Immature natural killer cell (primary cell): ENCODE data around the gene HOXA5. TPM values are rescaled to one million over a fixed set of nuclear protein-coding genes. Genes with fewer than 3 reads are reported as not detected.

ENCODE experiments used
- DNase-seq, 3 donors: peaks; one replicate each; pipeline ENCODE4 v3.0.0; 2022; ENCODE audit warnings: mixed read lengths in 1 of 3
- H3K27ac Mint-ChIP-seq, 6 donors: one replicate each; pipeline ENCODE4 v1.8.0; 2020; ENCODE audit warnings: mixed read lengths in 6 of 6, mild to moderate bottlenecking in 5 of 6, inconsistent platforms in 4 of 6, moderate library complexity in 3 of 6
- H3K27me3 Mint-ChIP-seq, 3 donors: one replicate each; pipeline ENCODE4 v1.8.0; 2020 to 2021; ENCODE audit warnings: low read depth in 3 of 3, mild to moderate bottlenecking in 3 of 3, mixed read lengths in 3 of 3, moderate library complexity in 3 of 3, inconsistent platforms in 1 of 3
- H3K36me3 Mint-ChIP-seq, 3 donors: one replicate each; pipeline ENCODE4 v1.8.0; 2020; ENCODE audit warnings: mixed read lengths in 3 of 3, inconsistent platforms in 2 of 3, mild to moderate bottlenecking in 2 of 3
- H3K4me1 Mint-ChIP-seq, 2 donors: one replicate each; pipeline ENCODE4 v1.8.0; 2020; ENCODE audit warnings: inconsistent platforms in 2 of 2, mild to moderate bottlenecking in 2 of 2, mixed read lengths in 2 of 2, moderate library complexity in 1 of 2
- H3K4me3 Mint-ChIP-seq, 5 donors: one replicate each; pipeline ENCODE4 v1.8.0; 2020; ENCODE audit warnings: mild to moderate bottlenecking in 5 of 5, mixed read lengths in 5 of 5, inconsistent platforms in 3 of 5, moderate library complexity in 3 of 5
- H3K9me3 Mint-ChIP-seq, 6 donors: one replicate each; pipeline ENCODE4 v1.8.0; 2020; ENCODE audit warnings: mild to moderate bottlenecking in 6 of 6, mixed read lengths in 6 of 6, inconsistent platforms in 4 of 6, moderate library complexity in 3 of 6
- polyA plus RNA-seq, 3 donors: library from polyadenylated mRNA; unstranded; fragments of 300-500 nt; fragmentation: Illumina TruSeq; gene quantifications; one replicate each; pipeline ENCODE4 v1.2.3, GENCODE V29; 2021

Gene HOXA5
- polyA plus RNA-seq, 3 donors from 2014 or later, result 0.42 to 1.1 (median 0.73) TPM

- H3K4me1 Mint-ChIP-seq, result peaks cover 10 to 12% of the 10 kb centered on the region in 2 donors
- DNase-seq, result no peak
- peaks cover 0 to 8% (median 0%) of the 10 kb centered on the region in 3 donors for H3K36me3 Mint-ChIP-seq
- peaks cover 21 to 29% (median 26%) of the 10 kb centered on the region in 3 donors for H3K27me3 Mint-ChIP-seq
- no peak overlapping the region for H3K27ac Mint-ChIP-seq
- peaks cover 0 to 1% (median 0%) of the 10 kb centered on the region in 6 donors for H3K9me3 Mint-ChIP-seq
- no peak overlapping the region for H3K4me3 Mint-ChIP-seq
These were observed 34.9 kb upstream of the HOXA5 start for GRCh38 chr7:27178366-27178765.

- Mint-ChIP-seq H3K27ac (no peak overlapping the region), H3K4me1 (peaks cover 10 to 11% of the 10 kb centered on the region in 2 donors), H3K36me3 (peaks cover 0 to 8% (median 0%) of the 10 kb centered on the region in 3 donors), H3K27me3 (peaks cover 17 to 29% (median 21%) of the 10 kb centered on the region in 3 donors), H3K9me3 (peaks cover 0 to 1% (median 0%) of the 10 kb centered on the region in 6 donors), H3K4me3 (no peak overlapping the region)
- DNase-seq, result no peak
These were observed 34.4 kb upstream of the HOXA5 start for GRCh38 chr7:27177795-27178320.

DNA sequence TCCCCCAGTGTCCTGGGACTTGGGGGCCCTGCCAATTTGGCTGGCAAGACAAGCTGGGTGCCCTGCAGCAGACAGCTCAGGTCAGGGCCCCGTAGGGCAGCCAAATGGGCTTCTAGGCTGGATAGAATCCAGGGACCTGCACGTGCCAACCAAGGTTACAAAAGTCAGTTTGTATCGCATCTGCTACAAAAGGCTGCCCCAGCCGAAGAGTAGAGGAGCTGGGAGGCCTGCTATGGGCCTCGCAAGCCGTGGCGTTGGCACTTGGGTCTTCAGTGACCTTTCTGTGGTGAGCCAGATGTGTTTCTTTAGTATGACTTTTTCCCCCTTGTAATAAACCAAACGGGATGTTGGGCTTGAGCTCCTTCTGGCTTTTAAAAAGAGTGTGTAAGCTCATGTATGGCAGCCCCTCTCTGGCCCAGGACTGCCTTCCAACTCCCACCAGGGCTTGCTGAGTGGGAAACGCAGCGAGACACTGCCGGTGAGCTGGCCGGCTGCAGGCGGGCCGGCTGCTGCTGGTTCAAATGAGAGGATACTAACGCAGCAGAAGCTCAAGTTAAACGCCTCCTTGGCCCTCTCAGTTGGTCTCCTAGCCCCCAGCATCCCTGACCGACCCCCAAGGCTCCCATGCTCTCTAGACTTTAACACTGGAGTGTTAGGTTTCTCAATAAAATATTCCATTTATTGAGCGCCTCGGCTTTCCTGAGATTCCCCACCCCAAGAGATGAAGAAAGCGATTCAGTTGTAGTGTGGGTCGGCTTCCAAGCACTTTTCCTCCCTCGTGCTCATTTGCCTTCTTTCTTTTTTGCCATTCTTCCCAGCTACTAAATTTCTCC is 33.7 kb upstream of the HOXA5 start:
- Mint-ChIP-seq H3K4me1 (peaks cover 14 to 15% of the 10 kb centered on the region in 2 donors), H3K27me3 (peaks cover 13 to 27% (median 21%) of the 10 kb centered on the region in 3 donors), H3K9me3 (peaks cover 0 to 1% (median 0%) of the 10 kb centered on the region in 6 donors), H3K4me3 (no peak overlapping the region), H3K36me3 (peaks cover 0 to 8% (median 0%) of the 10 kb centered on the region in 3 donors), H3K27ac (no peak overlapping the region)
- no peak for DNase-seq

- DNase-seq, result no peak
These were observed 33.0 kb upstream of the HOXA5 start for GRCh38 chr7:27176524-27176845.

DNA sequence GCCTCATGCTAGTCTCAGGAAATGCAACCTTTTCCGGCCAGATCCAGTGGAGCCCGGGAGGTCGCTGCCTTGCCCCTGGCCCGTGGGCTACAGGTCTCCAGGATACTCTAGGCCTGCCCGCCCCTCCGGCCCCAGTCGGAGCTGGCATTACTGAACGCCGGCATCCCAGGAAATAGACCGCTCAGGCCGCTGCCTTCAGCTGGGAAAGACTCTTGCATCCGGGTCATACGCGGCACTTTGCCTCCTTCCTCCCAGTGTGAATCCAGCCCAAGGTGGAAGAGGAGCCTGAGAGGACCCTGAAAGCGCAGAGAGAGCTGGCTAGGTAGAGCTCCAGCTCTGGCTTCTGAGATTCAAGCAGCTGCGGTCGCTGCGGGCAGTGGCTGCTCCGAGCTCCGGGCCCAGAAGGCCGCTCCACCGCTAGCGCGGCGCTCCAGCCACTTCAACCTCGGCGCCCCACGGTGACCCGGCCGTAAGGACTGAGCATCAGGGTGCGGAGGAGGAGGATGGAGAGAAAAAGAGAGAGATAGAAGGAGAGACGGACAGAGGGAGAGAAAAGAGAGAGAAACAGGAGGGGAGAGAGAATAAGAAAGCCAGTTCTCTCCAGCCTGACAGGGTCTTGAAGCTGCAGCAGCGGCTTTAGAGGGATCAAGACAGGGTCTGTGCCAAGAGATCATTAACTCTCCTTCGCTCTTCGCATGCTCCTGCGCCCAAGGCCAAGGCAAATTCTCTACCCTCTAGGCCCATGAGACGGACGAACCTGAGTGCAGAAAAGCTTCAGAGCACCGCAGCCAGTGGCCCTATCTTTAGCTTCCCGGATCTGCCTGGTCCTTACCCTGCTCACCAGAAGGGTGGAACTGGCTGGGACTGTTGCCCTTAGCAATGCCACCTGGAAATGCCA is 32.4 kb upstream of the HOXA5 start:
- H3K27me3 Mint-ChIP-seq, result peaks cover 25 to 36% (median 25%) of the 10 kb centered on the region in 3 donors
- no peak overlapping the region for H3K4me3 Mint-ChIP-seq
- no peak overlapping the region for H3K27ac Mint-ChIP-seq
- H3K36me3 Mint-ChIP-seq, result peaks cover 0 to 11% (median 0%) of the 10 kb centered on the region in 3 donors
- DNase-seq, result no peak
- peaks cover 0 to 1% (median 0%) of the 10 kb centered on the region in 6 donors for H3K9me3 Mint-ChIP-seq
- H3K4me1 Mint-ChIP-seq, result peaks cover 26 to 28% of the 10 kb centered on the region in 2 donors

More at GRCh38 chr7:27176524-27176845, 33.0 kb upstream of the HOXA5 start:
- Mint-ChIP-seq H3K4me3 (no peak overlapping the region), H3K36me3 (peaks cover 0 to 10% (median 0%) of the 10 kb centered on the region in 3 donors), H3K4me1 (peaks cover 21 to 22% of the 10 kb centered on the region in 2 donors), H3K27me3 (peaks cover 19 to 34% (median 26%) of the 10 kb centered on the region in 3 donors), H3K9me3 (peaks cover 0 to 1% (median 0%) of the 10 kb centered on the region in 6 donors), H3K27ac (no peak overlapping the region)

DNA sequence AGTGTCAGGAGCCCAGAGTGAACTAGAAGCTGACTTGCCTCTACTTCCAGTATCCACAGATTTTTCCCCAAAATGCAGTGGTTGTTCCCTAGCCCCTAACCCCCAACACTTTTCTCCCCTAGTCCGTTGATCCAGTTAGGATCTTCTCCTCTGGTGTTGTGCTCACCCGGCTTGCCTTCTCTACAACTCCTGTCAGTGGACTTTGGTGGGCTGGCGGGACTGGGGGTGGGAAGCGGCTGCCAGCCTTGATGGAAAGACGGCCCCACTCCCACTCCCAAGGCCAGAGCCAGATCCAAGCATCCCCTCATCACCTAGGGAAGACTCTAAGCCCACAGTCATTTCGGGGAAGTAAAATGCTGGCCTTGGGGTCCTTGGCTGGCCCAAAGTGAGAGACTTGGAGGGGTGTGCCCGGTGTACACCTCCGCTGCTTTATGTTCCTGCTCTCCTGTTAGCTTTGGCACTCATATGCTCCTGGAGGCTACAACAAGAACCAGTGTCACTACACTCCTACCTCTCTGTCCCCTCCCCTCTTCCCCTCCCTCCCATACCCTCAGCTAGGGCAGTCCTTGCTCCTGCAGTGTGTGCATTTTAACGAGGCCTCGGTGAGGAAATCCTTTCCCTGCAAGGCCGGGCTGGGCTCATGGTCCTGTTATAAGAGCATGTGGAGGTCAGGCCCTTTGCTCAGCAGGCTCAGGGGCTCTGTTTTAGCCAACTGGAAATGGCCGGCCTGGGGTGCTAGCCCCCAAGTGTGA is 31.6 kb upstream of the HOXA5 start:
- DNase-seq, result no peak
- Mint-ChIP-seq H3K4me1 (peaks cover 26 to 36% of the 10 kb centered on the region in 2 donors), H3K27ac (no peak overlapping the region), H3K36me3 (peaks cover 0 to 11% (median 3%) of the 10 kb centered on the region in 3 donors), H3K9me3 (peaks cover 0 to 1% (median 0%) of the 10 kb centered on the region in 6 donors), H3K27me3 (peaks cover 30 to 41% (median 30%) of the 10 kb centered on the region in 3 donors), H3K4me3 (peak overlapping the region; percentile 63 to 78 (median 74))

GRCh38 chr7:27173956-27174873 is 30.7 kb upstream of the HOXA5 start, which contains the start of gene HOXA10:
Gene HOXA10, minus strand, starts transcription at chr7:27174320. Its CDS starts 14 bp downstream, at chr7:27174306.
- H3K27me3 Mint-ChIP-seq, result peaks cover 25 to 41% (median 27%) of the 10 kb centered on the region in 3 donors
- peaks cover 0 to 4% (median 3%) of the 10 kb centered on the region in 3 donors for H3K36me3 Mint-ChIP-seq
- peak within 1 kb of the TSS; percentile 77 to 82 (median 80) for H3K4me3 Mint-ChIP-seq
- peaks cover 24 to 28% of the 10 kb centered on the region in 2 donors for H3K4me1 Mint-ChIP-seq
- no peak for DNase-seq
- H3K9me3 Mint-ChIP-seq, result no peaks in the 10 kb centered on the region
- H3K27ac Mint-ChIP-seq, result peak within 1 kb of the TSS in 1 of 6 donors; percentile 50

DNA sequence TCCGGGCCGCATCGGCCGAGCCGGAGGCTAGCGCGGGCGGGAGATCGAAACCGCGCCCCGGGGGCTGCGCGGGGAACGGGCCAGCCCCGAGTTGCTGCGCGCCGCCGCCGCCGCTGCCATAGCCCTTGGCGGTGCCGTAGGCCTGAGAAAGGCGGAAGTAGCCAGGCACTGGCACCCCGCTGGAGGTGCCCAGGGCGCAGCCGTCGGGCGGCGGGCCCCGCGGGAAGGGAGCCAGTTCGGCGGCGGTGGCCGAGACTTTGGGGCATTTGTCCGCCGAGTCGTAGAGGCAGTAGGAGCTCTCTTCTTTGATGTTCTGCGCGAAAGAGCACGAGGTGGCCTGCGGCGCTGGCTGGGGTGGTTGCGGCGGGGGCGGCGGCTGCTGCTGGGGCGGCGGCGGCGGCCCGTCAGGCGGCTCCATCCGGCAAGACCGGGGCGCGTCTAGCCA is 30.1 kb upstream of the HOXA5 start:
- H3K9me3 Mint-ChIP-seq, result no peaks in the 10 kb centered on the region
- peak overlapping the region in 4 of 5 donors; percentile 51 to 78 (median 65) for H3K4me3 Mint-ChIP-seq
- DNase-seq, result peak; percentile 59 to 72 (median 70)
- no peak overlapping the region for H3K27ac Mint-ChIP-seq
- H3K36me3 Mint-ChIP-seq, result peaks cover 3 to 4% (median 4%) of the 10 kb centered on the region in 3 donors
- H3K27me3 Mint-ChIP-seq, result peaks cover 30 to 47% (median 32%) of the 10 kb centered on the region in 3 donors
- H3K4me1 Mint-ChIP-seq, result peaks cover 25 to 32% of the 10 kb centered on the region in 2 donors

GRCh38 chr7:27172823-27173510 is 29.5 kb upstream of the HOXA5 start:
- peak overlapping the region; percentile 77 to 80 (median 79) for H3K4me3 Mint-ChIP-seq
- DNase-seq, result no peak
- H3K36me3 Mint-ChIP-seq, result peaks cover 3 to 5% (median 4%) of the 10 kb centered on the region in 3 donors
- peaks cover 35 to 52% (median 36%) of the 10 kb centered on the region in 3 donors for H3K27me3 Mint-ChIP-seq
- no peaks in the 10 kb centered on the region for H3K9me3 Mint-ChIP-seq
- peaks cover 29 to 38% of the 10 kb centered on the region in 2 donors for H3K4me1 Mint-ChIP-seq
- H3K27ac Mint-ChIP-seq, result peak overlapping the region in 2 of 6 donors; percentile 11 to 50

GRCh38 chr7:27172315-27172774 is 28.9 kb upstream of the HOXA5 start:
- DNase-seq, result no peak
- peaks cover 29 to 44% of the 10 kb centered on the region in 2 donors for H3K4me1 Mint-ChIP-seq
- peaks cover 40 to 55% (median 42%) of the 10 kb centered on the region in 3 donors for H3K27me3 Mint-ChIP-seq
- H3K27ac Mint-ChIP-seq, result peak overlapping the region in 5 of 6 donors; percentile 11 to 85 (median 41)
- peak overlapping the region; percentile 77 to 80 (median 78) for H3K4me3 Mint-ChIP-seq
- no peaks in the 10 kb centered on the region for H3K9me3 Mint-ChIP-seq
- H3K36me3 Mint-ChIP-seq, result peaks cover 3 to 5% (median 4%) of the 10 kb centered on the region in 3 donors

DNA sequence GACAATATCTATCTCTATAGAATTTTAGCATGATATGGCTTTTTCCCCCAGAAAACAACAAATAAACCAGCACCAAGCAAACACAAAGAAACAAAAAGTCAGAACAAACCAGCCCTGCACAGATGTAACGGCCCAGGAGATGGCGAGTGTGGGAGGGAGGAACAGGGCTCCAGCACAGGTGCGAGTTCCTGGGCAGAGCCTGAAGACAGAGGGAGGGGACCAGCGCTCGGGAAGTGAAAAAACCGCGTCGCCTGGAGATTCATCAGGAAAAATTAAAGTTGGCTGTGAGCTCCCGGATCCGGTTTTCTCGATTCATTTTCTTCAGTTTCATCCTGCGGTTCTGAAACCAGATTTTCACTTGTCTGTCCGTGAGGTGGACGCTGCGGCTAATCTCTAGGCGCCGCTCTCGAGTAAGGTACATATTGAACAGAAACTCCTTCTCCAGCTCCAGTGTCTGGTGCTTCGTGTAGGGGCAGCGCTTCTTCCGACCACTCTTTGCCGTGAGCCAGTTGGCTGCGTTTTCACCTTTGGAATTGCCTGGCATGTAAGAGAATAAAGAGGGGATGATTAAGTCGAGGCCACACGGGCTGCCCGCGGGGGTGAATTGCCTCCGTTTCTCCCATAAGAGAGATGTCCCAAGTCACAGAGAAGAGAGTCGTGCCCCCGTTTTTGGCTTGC is 28.3 kb upstream of the HOXA5 start:
- H3K27me3 Mint-ChIP-seq, result peaks cover 43 to 59% (median 44%) of the 10 kb centered on the region in 3 donors
- peaks cover 32 to 45% of the 10 kb centered on the region in 2 donors for H3K4me1 Mint-ChIP-seq
- H3K36me3 Mint-ChIP-seq, result peaks cover 3 to 5% (median 4%) of the 10 kb centered on the region in 3 donors
- peak overlapping the region; percentile 77 to 80 (median 78) for H3K4me3 Mint-ChIP-seq
- H3K27ac Mint-ChIP-seq, result peak overlapping the region; percentile 11 to 85 (median 44)
- H3K9me3 Mint-ChIP-seq, result no peaks in the 10 kb centered on the region
- no peak for DNase-seq
